HG03575 (cell line): Measurements from ENCODE around the gene ZNF761.
"Not testable (repeated sequence)": the region's sequence is repeated elsewhere in the genome, so short reads cannot be mapped to it uniquely, and the experiment has no call there.

Source experiments
- ATAC-seq: cut with Tn5 transposase; IDR thresholded peaks from one replicate; pipeline ENCODE4 v1.9.1; 2021; ENCODE audit not compliant: unreplicated experiment, insufficient number of reproducible peaks, low FRiP score; ENCODE audit errors: extremely low read depth

The ZNF761 gene

DNA sequence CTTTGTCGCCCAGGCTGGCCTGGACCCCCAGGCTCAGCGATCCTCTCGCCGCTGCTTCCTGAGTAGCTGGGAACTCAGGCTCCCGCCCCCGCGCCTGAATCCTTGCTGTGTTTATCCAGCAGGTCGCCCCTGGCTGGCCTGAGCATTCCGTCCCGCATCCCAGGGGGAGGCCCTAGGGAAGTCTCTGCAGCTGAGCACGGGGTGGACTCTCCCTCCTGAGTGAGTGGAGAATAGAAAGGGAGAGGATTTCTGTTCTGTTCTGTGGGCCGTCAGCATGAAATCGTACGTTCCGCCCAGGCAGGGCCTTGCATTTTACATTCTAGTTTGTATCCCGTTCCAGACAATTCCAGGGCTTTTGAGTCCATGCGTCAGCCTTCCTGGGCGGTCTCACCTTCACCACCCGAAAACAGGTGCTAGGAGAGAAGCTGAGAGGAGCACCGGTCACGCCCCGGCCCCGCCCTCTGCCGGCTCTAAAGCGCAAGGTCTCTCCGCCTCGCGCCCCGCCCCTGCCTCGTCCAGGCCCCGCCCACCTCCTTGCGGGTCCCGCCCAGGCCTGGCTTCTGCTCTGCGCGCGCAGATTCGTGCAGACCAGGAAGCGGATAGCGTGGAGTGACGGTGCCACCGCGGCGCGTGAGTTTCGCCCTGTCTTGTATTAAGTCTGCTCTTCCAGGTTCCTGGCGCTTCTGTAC lies at the start of gene ZNF761:
Gene ZNF761 (plus strand): TSS at position 586 of the 689 bp plus-strand sequence. CDS start 15,285 bp downstream, outside the sequence.
- ATAC-seq = no peak

DNA sequence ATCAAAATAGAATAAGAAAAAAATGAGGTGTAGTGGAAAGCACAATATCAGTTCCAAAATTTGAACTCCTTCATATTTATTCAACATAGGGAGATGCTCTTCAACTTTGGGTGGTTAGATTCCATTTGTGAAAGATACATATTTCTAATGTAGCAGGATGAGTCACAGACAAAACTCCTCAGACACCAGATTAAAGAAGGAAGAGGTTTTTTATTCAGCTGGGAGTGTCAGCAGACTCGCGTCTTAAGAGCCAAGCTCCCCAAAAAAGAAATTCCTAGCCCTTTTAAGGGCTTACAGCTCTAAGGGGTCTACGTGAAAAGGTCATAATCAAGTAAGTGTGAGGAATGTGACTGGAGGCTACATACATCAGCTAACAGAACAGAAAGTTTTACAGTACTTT lies 43.6 kb upstream of the ZNF761 start:
- no peak for ATAC-seq

DNA sequence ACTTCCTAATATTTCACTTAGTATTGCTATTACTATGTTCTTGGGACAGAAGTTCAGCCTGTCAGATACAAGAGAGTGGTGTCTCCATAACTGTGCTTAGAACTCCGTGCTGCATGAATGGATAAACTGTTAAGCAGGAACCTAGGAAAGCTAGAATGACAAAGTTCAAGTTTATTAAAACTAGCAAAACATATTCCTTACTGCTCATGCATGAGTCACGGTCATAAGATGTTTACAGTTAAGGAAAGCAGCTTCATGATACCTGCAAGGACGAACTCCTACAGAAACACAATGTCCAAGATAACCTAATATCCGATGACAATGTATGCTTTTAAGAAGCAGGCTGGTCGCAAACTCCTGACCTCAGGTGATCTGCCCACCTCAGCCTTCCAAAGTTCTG lies 42.9 kb upstream of the ZNF761 start:
- no peak for ATAC-seq

DNA sequence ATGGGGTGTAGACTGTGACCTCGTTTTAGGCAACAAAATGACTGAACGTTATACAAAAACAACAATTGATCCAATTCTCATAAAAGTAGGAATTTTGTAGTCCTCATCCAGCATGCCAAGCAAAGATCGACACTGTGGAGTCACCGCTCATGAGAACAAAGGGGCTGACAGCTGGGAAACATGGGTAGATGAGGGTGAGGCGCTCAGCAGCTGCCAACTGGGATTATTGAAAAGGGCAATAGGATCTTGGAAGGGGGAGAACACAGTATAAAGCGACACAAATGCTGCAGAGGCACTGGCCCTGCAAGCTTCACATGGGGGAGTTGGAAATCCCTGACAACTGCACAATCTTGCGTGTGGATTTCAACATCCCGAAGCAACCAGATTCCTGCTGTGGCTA lies 42.2 kb upstream of the ZNF761 start:
- ATAC-seq = no peak

DNA sequence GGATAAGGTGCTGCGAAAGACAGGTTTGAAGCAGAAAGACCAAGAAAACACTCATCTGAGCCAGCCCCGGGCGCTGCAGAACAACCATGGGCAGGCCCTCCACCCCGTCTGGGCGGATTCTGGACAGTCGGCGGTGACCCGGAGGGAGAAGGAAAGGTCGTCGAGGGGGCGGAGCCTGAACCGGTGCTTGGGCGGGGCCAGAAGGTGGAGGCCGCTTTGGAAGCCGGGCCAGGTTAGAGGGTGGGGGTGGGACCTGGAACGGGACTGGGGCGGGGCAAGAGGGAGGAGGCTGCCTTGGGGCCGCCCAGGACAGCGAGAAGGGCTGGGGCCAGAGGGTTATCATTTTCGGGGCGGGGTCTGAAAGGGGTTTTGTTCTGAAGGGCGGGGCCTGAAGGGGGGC lies 41.8 kb upstream of the ZNF761 start:
- no peak for ATAC-seq

DNA sequence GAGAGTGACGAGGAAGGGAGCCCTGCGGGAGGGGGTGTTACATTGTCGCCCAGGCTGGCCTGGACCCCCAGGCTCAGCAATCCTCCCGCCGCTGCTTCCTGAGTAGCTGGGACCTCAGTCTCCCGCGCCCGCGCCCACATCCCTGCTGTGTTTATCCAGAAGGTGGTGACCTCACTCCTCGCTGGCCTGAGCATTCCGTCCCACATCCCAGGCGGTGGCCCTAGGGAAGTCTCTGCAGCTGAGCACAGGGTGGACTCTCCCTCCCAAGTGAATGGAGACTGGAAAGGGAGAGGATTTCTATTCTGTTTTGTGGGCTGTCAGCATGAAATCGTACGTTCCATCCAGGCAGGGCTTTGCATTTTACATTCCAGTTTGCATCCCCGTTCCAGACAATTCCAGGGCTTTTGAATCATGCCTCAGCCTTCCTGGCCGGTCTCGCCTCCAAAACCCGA lies 37.2 kb upstream of the ZNF761 start:
- no peak for ATAC-seq

DNA sequence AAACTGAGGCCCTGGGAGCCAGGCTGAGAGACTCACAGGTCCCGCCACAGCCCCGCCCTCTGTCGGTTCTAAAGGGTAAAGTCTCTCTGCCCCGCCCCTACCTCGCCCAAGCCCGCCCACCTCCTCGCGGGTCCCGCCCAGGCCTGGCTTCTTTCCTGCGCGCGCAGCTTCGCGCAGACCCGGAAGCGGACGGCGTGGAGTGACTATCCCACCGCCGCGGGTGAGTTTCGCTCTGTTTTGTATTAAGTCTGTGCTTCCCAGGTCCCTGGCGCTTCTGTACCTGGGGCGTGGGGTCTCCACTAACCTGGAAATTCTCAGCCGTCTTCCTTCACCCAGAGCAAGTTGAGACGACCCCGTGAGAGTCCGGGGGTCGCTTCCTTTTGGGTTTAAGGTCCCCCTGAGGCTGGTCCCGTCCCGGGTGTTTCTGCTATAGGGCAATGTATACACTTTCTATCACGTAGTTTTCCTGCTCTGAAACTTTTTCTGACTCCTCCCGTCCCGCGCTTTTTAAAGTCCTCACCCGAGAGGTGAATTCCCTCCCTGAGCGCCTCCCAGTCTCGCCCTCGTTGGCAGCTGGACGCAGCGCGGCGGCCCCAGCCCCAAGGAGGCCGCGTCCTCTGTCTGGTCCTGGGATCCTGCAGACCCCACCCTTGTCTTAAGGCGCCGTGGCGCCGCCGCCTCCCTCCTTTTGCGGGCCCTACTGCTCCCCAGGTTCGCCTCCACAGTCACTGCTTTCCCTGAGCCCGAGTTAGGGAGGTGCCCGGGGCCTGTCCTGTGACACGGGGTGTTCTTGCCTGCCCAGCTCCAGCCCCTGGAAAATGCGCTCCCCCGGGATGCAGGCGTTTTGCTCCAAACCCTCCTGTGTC lies 36.6 kb upstream of the ZNF761 start, which contains the start of gene ZNF765:
Gene ZNF765 (plus strand): TSS at position 176 of the 866 bp plus-strand sequence. CDS start 2,867 bp downstream, outside the sequence.
- ATAC-seq = no peak

DNA sequence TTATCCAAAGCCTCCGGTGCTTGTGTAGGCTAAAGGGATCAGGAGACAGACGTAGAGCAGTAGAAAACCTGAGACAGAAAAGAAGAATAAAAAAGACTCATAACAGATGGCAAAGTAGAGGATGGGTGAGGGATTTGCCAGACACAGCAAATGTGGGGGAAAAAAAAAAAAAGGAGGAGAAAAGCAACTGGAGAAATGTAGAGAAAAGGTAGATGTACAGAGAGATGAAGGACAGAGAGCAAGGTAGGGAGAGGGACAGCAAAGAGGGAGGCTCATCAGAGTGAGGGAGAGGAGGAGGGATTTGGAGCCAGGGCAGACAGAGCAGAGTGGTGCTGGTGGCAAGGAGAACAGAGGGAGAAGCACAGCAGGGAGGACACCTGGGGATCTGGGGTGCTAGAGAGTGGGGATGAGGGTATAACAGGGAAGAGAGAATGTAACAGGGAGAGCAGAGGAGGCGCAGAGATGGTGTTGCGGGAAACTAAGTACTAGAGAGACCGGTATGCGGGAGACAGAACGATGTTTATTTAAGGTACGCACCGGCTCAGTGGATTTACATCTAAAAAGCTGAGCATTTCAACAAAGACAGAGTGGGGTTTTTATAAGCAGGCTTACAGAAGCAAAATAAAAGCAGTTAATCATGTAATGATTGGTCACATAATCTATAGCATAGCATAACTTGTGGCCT lies 35.8 kb upstream of the ZNF761 start:
- not testable (repeated sequence) for ATAC-seq

DNA sequence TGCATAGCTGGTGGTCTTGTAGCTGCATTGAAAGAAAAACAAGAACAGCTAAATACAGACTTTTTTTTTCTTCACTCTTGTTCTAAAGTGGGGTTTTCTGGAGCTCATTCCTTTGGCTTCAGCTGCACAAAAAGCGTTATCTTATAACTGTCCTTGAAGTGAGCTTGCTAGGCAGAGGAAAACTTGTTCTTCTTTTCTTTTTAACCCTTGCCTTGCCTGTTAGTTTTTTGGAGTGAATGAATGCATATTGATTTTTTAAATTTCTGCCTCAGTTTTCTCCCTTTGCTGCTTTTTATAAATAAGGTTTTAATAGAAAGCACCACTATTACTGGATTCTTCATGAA lies 35.3 kb upstream of the ZNF761 start:
- ATAC-seq = no peak

DNA sequence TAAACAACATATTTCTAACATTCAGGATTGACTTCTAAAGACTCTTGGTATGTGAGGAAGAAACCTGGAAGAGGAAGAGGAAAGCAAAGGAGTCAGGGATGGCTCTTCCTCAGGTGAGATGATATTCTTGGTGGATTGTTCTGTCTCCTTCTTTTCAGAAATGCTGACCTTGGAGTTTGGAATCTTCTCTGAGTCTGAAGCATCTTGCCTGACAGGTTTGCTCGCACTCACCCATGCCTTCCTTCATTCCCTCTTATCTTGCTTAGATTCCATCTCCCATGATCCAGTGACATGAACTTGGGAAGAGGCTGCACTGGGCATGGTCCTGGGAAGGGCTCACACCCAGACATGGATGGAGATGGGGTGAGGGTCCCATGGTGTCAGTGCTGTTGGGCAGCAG lies 33.9 kb upstream of the ZNF761 start:
- ATAC-seq = not testable (repeated sequence)

DNA sequence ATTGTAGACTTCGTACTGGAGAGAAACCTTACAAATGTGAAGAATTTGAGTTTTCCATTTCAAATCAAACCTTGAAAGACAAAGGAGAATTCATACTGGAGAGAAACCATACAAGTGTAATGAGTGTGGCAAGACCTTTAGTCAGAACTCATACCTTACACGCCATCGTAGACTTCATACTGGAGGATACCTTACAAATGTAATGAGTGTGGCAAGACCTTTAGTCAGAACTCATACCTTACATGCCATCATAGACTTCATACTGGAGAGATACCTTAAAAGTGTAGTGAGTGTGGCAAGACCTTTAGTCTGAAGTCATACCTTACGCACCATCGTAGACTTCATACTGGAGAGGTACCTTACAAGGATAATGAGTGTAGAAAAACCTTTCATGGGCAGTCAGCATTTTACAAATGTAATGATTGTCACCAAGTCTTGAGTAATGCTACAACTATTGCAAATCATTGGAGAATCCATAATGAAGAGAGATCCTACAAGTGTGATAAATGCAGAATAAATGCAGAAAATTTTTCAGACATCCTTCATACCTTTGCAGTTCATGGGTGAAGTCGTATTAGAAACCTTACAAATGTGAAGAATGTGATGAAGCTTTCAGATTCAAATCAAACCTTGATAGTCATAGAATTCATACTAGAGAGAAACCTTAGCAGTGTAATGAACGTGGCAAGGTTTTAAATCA lies 22.1 kb upstream of the ZNF761 start:
- ATAC-seq = no peak

DNA sequence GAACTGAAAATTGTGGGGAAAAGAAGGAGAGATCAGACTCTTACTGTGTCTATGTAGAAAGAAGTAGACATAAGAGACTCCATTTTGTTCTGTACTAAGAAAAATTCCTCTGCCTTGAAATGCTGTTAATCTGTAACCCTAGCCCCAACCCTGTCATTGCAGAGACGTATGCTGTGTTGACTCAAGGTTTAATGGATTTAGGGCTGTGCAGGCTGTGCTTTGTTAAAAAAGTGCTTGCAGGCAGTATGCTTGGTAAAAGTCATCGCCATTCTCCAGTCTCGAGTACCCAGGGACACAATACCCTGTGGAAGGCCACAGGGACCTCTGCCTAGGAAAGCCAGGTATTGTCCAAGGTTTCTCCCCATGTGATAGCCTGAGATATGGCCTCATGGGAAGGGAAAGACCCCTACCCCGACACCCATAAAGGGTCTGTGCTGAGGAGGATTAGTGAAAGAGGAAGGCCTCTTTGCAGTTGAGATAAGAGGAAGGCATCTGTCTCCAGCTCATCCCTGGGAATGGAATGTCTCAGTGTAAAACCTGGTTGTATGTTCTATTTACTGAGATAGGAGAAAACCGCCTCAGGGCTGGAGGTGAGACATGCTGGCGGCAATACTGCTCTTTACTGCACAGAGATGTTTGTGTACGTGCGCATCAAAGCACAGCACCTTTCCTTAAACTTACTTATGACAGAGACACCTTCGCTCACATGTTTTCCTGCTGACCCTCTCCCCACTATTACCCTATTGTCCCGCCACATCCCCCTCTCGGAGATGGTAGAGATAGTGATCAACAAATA lies 11.1 kb upstream of the ZNF761 start:
- not testable (repeated sequence) for ATAC-seq

DNA sequence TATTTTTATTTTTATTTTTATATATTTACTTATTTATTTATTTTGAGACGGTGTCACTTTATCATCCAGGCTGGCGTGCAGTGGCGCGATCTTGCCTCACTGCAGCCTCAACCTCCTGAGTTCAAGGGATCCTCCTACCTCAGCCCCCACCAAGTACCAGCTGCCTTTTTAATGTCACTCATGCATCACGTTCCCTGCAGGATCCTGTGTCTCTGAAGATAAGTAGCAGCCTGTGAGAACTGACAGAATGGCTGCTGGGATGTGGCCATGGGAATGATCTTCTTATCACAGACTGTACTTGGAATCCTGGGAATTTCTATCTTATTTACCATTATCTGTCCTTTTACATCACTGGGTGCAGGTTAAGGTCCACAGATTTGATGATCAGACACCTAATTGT lies 9.2 kb upstream of the ZNF761 start:
- ATAC-seq = no peak

DNA sequence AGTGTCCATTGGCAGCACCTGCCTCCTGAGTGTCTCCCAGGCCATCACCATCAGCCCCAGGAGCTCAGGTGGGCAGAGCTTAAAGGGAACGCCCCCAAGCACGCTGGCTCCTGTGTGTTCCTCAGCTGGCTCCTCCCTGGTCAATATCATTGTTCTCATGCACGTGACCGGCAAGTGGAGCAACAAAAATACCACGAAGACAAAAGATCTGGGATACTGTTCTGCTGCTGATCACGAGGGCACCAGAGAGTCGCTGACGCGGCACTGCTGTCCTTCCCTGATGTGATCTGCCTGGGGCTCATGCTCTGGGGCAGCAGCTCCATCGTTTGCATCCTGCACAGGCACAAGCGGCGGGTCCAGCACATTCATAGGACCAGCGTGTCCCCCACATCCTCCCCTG lies 8.7 kb upstream of the ZNF761 start:
- not testable (repeated sequence) for ATAC-seq

DNA sequence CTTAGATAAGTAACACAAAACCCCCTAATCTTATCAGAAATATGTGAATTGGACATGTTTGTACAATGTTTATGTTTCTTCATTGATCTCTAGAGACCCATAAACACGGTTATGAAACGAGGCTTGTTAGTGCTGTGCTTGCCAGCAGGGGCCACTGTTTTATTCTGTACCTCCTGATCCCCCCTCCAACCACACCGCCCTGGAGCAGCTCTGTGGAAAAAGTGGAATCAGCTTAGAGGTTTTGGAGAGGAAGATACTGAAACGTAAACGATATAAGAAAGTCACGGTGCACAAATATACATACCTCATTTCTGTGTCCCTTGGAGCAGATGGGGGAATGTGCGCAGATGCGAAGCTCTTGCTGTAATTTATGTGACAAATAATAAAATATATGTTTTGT lies 8.1 kb upstream of the ZNF761 start:
- ATAC-seq = not testable (repeated sequence)

DNA sequence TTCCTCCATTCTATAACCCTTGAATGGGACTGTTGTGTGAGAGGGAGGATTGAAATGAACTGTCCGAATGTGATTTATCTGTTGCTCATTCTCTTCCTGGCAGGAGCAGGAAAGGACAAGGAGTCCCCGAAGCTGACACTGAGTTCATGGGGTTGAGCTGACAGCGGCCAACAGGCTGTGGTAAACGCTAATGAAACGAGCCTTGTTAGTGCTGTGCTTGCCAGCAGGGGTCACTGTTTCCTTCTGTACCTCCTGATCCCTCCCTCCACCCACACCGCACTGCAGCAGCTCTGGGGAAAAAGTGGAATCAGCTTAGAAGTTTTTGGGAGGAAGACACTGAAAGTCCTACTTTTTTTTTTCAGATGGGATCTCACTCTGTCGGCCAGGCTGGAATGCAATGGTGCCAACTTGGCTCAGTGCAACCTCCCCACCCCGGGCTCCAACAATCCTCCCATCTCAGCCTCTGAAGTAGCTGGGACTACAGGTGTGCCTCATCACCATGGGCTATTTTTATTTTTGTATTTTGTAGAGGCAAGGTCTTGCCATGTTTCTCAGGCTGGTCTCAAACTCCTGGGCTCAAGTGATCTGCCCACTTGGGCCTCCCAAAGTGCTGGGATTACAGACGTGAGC lies 6.7 kb upstream of the ZNF761 start:
- ATAC-seq = no peak

DNA sequence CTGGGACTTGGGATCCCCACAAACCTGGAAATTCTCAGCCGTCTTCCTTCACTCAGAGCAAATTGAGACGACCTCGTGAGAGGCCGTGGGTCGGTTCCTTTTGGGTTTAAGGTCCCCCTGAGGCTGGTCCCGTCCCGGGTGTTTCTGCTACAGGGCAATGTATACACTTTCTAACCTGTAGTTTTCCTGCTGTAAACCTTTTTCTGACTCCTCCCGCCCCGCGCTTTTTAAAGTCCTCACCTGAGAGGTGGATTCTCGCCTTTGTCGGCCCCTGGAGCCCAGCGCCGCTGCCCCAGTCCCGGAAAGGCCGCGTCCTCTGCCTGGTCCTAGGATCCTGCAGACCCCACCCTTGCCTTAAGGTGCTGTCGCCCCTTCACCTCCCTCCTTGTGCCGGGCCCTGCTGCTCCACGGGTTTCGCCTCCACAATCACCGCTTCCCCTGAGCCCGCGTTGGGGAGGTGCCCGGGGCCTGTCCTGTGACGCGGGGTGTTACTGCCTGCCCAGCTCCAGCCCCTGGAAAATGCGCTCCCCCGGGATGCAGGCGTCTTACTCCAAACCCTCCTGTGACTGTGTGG lies 391 bp downstream of the ZNF761 start:
- ATAC-seq = no peak

DNA sequence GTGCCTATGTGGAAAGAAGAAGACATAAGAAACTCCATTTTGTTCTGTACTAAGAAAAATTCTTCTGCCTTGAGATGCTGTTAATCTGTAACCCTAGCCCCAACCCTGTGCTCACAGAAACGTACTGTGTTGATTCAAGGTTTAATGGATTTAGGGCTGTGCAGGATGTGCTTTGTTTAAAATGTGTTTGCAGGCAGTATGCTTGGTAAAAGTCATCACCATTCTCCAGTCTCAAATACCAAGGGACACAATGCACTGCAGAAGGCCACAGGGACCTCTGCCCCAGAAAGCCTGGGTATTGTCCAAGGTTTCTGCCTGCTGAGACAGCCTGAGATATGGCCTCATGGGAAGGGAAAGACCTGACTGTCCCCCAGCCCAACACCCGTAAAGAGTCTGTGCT lies 12.0 kb downstream of the ZNF761 start:
- ATAC-seq = not testable (repeated sequence)
